ENCODE results near the gene GSK3B. TPM values are rescaled to one million over a fixed set of nuclear protein-coding genes. Genes with fewer than 3 reads are reported as not detected.

GSK3B gene
- total and polyA plus RNA-seq, 10 of the 15 experiments (the other 5 are each of a cell fraction or from before 2014, with no cell fraction given): 8.5 to 49.8 (median 25.5) TPM

DNA sequence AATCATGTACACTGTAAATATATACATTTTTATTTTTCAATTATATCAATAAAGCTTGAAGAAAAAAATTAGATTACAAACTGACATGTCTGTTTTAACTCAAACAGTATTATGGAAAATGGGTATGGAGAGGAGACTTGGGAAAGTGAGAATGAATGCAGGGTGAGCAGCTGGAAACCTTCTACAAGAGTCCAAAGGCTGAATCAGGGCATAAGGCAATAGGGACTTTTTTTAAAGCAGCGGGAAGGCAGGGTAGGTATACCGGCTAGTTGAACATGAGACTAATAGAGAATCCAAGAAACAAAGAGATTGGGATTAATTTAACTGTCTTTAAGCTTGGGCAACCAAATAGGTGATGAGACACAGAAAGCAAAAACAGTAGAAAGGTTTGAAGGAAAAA lies 167.1 kb downstream of the GSK3B start:
- WGBS (ENCODE audit: insufficient coverage, insufficient replicate concordance, low lambda C conversion rate, missing lambda C conversion rate): 97% methylated on average over 2 of the region's 2 CpGs
- intact Hi-C loops (cut with micrococcal nuclease; ENCODE audit: unreplicated experiment) (no loop called here), in situ Hi-C loops (cut with MboI) (no loop called here)
- no peak for FAIRE-seq
- Histone ChIP-seq H2AFZ (ENCODE audit: control insufficient read depth, low read depth, low read length) (no peak overlapping the region), H3K4me2 (ENCODE audit: control insufficient read depth, insufficient read depth) (no peak overlapping the region), H3K27ac (ENCODE audit: control insufficient read depth, insufficient read depth) (no peak overlapping the region), H3K27me3 (replicated peaks in 1 of 2; ENCODE audit: control insufficient read depth in 2 of 2, insufficient read depth in 2 of 2, low read length in 1 of 2) (no peaks in the 10 kb centered on the region), H3K36me3 (ENCODE audit: control insufficient read depth in 2 of 2, insufficient read depth in 2 of 2, low read length in 1 of 2) (no peaks in the 10 kb centered on the region), H3K9me3 (replicated peaks; ENCODE audit: control insufficient read depth, insufficient read depth, low read length) (peaks cover 4% of the 10 kb centered on the region), H3K4me1 (ENCODE audit: control insufficient read depth, insufficient read depth, low read length) (no peaks in the 10 kb centered on the region), H3K79me2 (ENCODE audit: control insufficient read depth, insufficient read depth, low read length) (peaks cover 28% of the 10 kb centered on the region), H3K9ac (ENCODE audit: control insufficient read depth, insufficient read depth, low read length) (no peak overlapping the region), H3K4me3 (no peak overlapping the region), H4K20me1 (ENCODE audit: control insufficient read depth, insufficient read depth) (no peaks in the 10 kb centered on the region)
- no TSS peak for BruUV-seq (replicated peaks)
- ChIA-PET POLR2A (interaction anchor here (0.7 kb wide), 1 partner anchor 10 kb away, joined by 3 read pairs; no protein-coding TSS in a partner anchor), SMC1A (ENCODE audit: uncharacterized antibody, unreplicated experiment) (interaction anchor here (0.9 to 1.9 kb wide), 5 partner anchors 10 to 220 kb away, joined by 3 to 7 read pairs (median 3); no protein-coding TSS in a partner anchor), CTCF (interaction anchor here (0.8 to 1.1 kb wide), 3 partner anchors 21 to 40 kb away, joined by 3 read pairs; no protein-coding TSS in a partner anchor), RAD21 (ENCODE audit: unreplicated experiment) (no interaction called here)
- DNase-seq (ENCODE audit: low read depth, low spot score): no peak
- TF ChIP-seq RUNX3 (IDR thresholded peaks at IDR 0.05; ENCODE audit: low read length) (no peak), ZBTB40 (IDR thresholded peaks at IDR 0.05; ENCODE audit: borderline replicate concordance) (no peak), IRF4 (IDR thresholded peaks at IDR 0.05; ENCODE audit: low read depth, low read length) (no peak), STAT1 (conservative IDR thresholded peaks at IDR 0.05) (no peak), ZBTB4 (CRISPR knock-in tag; IDR thresholded peaks at IDR 0.05) (no peak), IRF3 (IDR thresholded peaks at IDR 0.05) (no peak), TARDBP (IDR thresholded peaks at IDR 0.05; ENCODE audit: borderline replicate concordance) (no peak), NFYA (IDR thresholded peaks at IDR 0.05; ENCODE audit: borderline replicate concordance, low read depth, low read length) (no peak), ZNF207 (IDR thresholded peaks at IDR 0.05; ENCODE audit: borderline replicate concordance) (no peak), ATF7 (IDR thresholded peaks at IDR 0.05; ENCODE audit: low read depth) (no peak), GABPA (IDR thresholded peaks at IDR 0.05; ENCODE audit: low read depth) (no peak), CHD4 (IDR thresholded peaks at IDR 0.05) (no peak)
- TF ChIP-seq, protein P1, sequence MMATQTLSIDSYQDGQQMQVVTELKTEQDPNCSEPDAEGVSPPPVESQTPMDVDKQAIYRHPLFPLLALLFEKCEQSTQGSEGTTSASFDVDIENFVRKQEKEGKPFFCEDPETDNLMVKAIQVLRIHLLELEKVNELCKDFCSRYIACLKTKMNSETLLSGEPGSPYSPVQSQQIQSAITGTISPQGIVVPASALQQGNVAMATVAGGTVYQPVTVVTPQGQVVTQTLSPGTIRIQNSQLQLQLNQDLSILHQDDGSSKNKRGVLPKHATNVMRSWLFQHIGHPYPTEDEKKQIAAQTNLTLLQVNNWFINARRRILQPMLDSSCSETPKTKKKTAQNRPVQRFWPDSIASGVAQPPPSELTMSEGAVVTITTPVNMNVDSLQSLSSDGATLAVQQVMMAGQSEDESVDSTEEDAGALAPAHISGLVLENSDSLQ (IDR thresholded peaks at IDR 0.05): no peak
- TF ChIP-seq, protein P2, sequence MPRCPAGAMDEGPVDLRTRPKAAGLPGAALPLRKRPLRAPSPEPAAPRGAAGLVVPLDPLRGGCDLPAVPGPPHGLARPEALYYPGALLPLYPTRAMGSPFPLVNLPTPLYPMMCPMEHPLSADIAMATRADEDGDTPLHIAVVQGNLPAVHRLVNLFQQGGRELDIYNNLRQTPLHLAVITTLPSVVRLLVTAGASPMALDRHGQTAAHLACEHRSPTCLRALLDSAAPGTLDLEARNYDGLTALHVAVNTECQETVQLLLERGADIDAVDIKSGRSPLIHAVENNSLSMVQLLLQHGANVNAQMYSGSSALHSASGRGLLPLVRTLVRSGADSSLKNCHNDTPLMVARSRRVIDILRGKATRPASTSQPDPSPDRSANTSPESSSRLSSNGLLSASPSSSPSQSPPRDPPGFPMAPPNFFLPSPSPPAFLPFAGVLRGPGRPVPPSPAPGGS (IDR thresholded peaks at IDR 0.05; ENCODE audit: borderline replicate concordance, insufficient read depth, low read depth, low read length, poor library complexity, severe bottlenecking): no peak
- no peak for ATAC-seq
